ENCODE results near the gene ECSCR.
"Not testable (repeated sequence)": the region's sequence is repeated elsewhere in the genome, so short reads cannot be mapped to it uniquely, and the experiment has no call there.

- TF ChIP-seq, protein P1, sequence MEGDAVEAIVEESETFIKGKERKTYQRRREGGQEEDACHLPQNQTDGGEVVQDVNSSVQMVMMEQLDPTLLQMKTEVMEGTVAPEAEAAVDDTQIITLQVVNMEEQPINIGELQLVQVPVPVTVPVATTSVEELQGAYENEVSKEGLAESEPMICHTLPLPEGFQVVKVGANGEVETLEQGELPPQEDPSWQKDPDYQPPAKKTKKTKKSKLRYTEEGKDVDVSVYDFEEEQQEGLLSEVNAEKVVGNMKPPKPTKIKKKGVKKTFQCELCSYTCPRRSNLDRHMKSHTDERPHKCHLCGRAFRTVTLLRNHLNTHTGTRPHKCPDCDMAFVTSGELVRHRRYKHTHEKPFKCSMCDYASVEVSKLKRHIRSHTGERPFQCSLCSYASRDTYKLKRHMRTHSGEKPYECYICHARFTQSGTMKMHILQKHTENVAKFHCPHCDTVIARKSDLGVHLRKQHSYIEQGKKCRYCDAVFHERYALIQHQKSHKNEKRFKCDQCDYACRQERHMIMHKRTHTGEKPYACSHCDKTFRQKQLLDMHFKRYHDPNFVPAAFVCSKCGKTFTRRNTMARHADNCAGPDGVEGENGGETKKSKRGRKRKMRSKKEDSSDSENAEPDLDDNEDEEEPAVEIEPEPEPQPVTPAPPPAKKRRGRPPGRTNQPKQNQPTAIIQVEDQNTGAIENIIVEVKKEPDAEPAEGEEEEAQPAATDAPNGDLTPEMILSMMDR (IDR thresholded peaks at IDR 0.05), result not testable (repeated sequence)
- not testable (repeated sequence) for TF ChIP-seq POLR2A (IDR thresholded peaks at IDR 0.05)
Observed at GRCh38 chr5:139504722-139505121, 42.2 kb upstream of the ECSCR start.

Data from testis (tissue), 2 donors.